HepG2 (cell line): Measurements from ENCODE around the gene PDCD5. TPM values are rescaled to one million over a fixed set of nuclear protein-coding genes. Genes with fewer than 3 reads are reported as not detected.

ENCODE experiments used
- ATAC-seq: fragments of 200-7000 bp; cut with Tn5 transposase; 3 replicates; pipeline ENCODE4 v1.9.1; 2020; ENCODE audit warnings: mild to moderate bottlenecking, moderate library complexity
- BruUV-seq: library from RNA; stranded (reverse); fragments of 400-500 nt; replicated peaks from 2 replicates; lab custom pipeline; 2021; lab: Mats Ljungman, UMichigan
- CTCF ChIA-PET: fragments of 300-600 bp; formaldehyde crosslinking; extraction: SDS; loops from one replicate; lab custom pipeline; 2021; ENCODE audit warnings: low total read pairs, inconsistent platforms, low intra/inter-chr PET ratio; lab: Yijun Ruan, JAX
- POLR2A ChIA-PET: fragments of 350-600 bp; sonication (Branson Sonifier 250); formaldehyde crosslinking; loops from one replicate; lab custom pipeline; 2020; ENCODE audit warnings: antibody characterized with exemption, inconsistent platforms; lab: Yijun Ruan, JAX
- DNase-seq: peaks from one replicate; pipeline ENCODE4 v3.0.0-alpha.2; 2015; ENCODE audit warnings: low spot score
- FAIRE-seq: peaks from 3 replicates; lab custom pipeline; 2011; peaks lifted over from hg19 to GRCh38; lab: Jason Lieb, UNC
- H2AFZ ChIP-seq: one replicate; pipeline ENCODE4 v1.6.1; 2011; ENCODE audit warnings: low read length, inconsistent platforms
- H3K27ac ChIP-seq: fragments of 300-600 bp; 3 replicates; pipeline ENCODE4 v1.8.0; 2011; ENCODE audit warnings: mixed run types, mild to moderate bottlenecking, mixed read lengths, low read length, inconsistent platforms; ENCODE audit not compliant: insufficient read depth; ENCODE audit errors: extremely low read length
- H3K27me3 ChIP-seq, 2 experiments: fragments of 200-600 bp in 1 of 2; 2 replicates in 1 of 2; 3 replicates in 1 of 2; pipeline versions ENCODE4 v1.6.0 to v1.8.0; 2011; ENCODE audit warnings: low read length in 2 of 2, mild to moderate bottlenecking in 2 of 2, moderate library complexity in 2 of 2, inconsistent platforms in 1 of 2; ENCODE audit not compliant: insufficient read depth in 2 of 2, control insufficient read depth in 1 of 2
- H3K36me3 ChIP-seq, 2 experiments: fragments of 200-600 bp in 1 of 2; replicated peaks in 1 of 2; 2 replicates in 1 of 2; 3 replicates in 1 of 2; pipeline versions ENCODE4 v1.5.1 to v1.8.0; 2011; ENCODE audit warnings: low read length in 2 of 2, inconsistent platforms in 1 of 2; ENCODE audit not compliant: insufficient read depth in 2 of 2, control insufficient read depth in 1 of 2
- H3K4me1 ChIP-seq: 2 replicates; pipeline ENCODE4 v1.5.1; 2012; ENCODE audit warnings: low read length, inconsistent platforms; ENCODE audit not compliant: insufficient read depth
- H3K4me2 ChIP-seq: 2 replicates; pipeline ENCODE4 v1.6.0; 2011; ENCODE audit warnings: low read depth, low read length, inconsistent platforms
- H3K4me3 ChIP-seq, 3 experiments: fragments of 200-600 bp in 1 of 3; sonication (generic), shearing (Covaris generic) in 1 of 3; replicated peaks in 1 of 3; 2 replicates each; pipeline ENCODE4 v1.5.1; 2011 to 2016; ENCODE audit warnings: low read length in 3 of 3, inconsistent platforms in 2 of 3, low read depth in 2 of 3, mild to moderate bottlenecking in 2 of 3, control low read depth in 1 of 3, mixed read lengths in 1 of 3; ENCODE audit not compliant: insufficient read depth in 1 of 3
- H3K79me2 ChIP-seq: one replicate; pipeline ENCODE4 v1.6.1; 2011; ENCODE audit warnings: low read length, inconsistent platforms; ENCODE audit not compliant: insufficient read depth
- H3K9ac ChIP-seq: 2 replicates; pipeline ENCODE4 v1.6.0; 2011; ENCODE audit warnings: mild to moderate bottlenecking, low read depth, low read length, inconsistent platforms; ENCODE audit not compliant: insufficient read depth
- H3K9me3 ChIP-seq: 2 replicates; pipeline ENCODE4 v1.5.1; 2012; ENCODE audit warnings: mild to moderate bottlenecking, low read length
- H4K20me1 ChIP-seq: 2 replicates; pipeline ENCODE4 v1.6.0; 2011; ENCODE audit warnings: inconsistent platforms, mild to moderate bottlenecking, low read length, moderate library complexity; ENCODE audit not compliant: insufficient read depth
- CREB1 ChIP-seq, 2 experiments: fragments of 450-650 bp in 1 of 2; IDR thresholded peaks; 2 replicates each; pipeline ENCODE4 v1.6.1; 2016 to 2017; ENCODE audit warnings: control low read depth in 1 of 2, mild to moderate bottlenecking in 1 of 2, missing compliant biosample characterization in 1 of 2, missing genetic modification characterization in 1 of 2
- GATAD2A ChIP-seq: IDR thresholded peaks from 2 replicates; pipeline ENCODE4 v1.6.1; 2016
- HOXD1 ChIP-seq: sonication (generic); formaldehyde crosslinking; IDR thresholded peaks from 2 replicates; pipeline ENCODE4 v1.5.0; 2020; ENCODE audit warnings: missing genetic modification reagents
- IKZF1 ChIP-seq: fragments of 450-650 bp; IDR thresholded peaks from 2 replicates; pipeline ENCODE4 v1.7.1; 2016
- NFYB ChIP-seq: sonication (generic); formaldehyde crosslinking; IDR thresholded peaks from 2 replicates; pipeline ENCODE4 v1.4.0; 2020; ENCODE audit warnings: missing genetic modification reagents
- POLR2AphosphoS2 ChIP-seq: IDR thresholded peaks from 2 replicates; pipeline ENCODE4 v1.6.1; 2011; ENCODE audit warnings: low read depth, low read length, improper control_type of control experiment
- SAFB2 ChIP-seq: sonication (generic); formaldehyde crosslinking; IDR thresholded peaks from 2 replicates; pipeline ENCODE4 v1.5.1; 2020; ENCODE audit warnings: missing genetic modification reagents, low read depth, mild to moderate bottlenecking, borderline replicate concordance
- ZNF367 ChIP-seq: sonication (generic); formaldehyde crosslinking; IDR thresholded peaks from 2 replicates; pipeline ENCODE4 v1.4.0; 2020; ENCODE audit warnings: missing genetic modification reagents, borderline replicate concordance
- ZNF687 ChIP-seq: sonication (generic); formaldehyde crosslinking; IDR thresholded peaks from 2 replicates; pipeline ENCODE4 v1.5.1; 2020; ENCODE audit warnings: mild to moderate bottlenecking, missing genetic modification reagents, moderate library complexity
- ZNF7 ChIP-seq: IDR thresholded peaks from 2 replicates; pipeline ENCODE4 v1.6.1; 2016; ENCODE audit warnings: missing biosample characterization, missing genetic modification reagents
- ZNF746 ChIP-seq: sonication (generic); formaldehyde crosslinking; IDR thresholded peaks from 2 replicates; pipeline ENCODE4 v1.8.0; 2022; ENCODE audit warnings: mild to moderate bottlenecking, missing genetic modification reagents
- WGBS: methylation state at CpG from one replicate; pipeline ENCODE4 v1.1.6; 2017; ENCODE audit warnings: low lambda C conversion rate; 5-methylcytosine and 5-hydroxymethylcytosine counted together
- in situ Hi-C: cut with HindIII; loops from 2 replicates; pipeline ENCODE4 v1.10.0; 2017; ENCODE audit warnings: low pct_unique_long_range_greater_than_20kb; ENCODE audit not compliant: extremely low pct_ligation_motif_present
- intact Hi-C: fragments of 100-400 bp; cut with micrococcal nuclease; formaldehyde crosslinking; loops from one replicate; pipeline ENCODE4 v1.10.0; 2022; ENCODE audit not compliant: unreplicated experiment
- polyA plus RNA-seq, 8 experiments: library from polyadenylated mRNA; depleted of rRNA in 3 of 8; stranded (reverse) in 7 of 8; unstranded in 1 of 8; fragments of >200 nt; fragmentation: Illumina TruSeq in 4 of 8; extraction: Trizol in 4 of 8; gene quantifications; 2 replicates each; pipeline versions ENCODE4 v1.2.1 to v1.2.3, GENCODE V29; 2011 to 2016; ENCODE audit warnings: low read depth in 4 of 8, missing spikeins in 1 of 8, mixed read lengths in 1 of 8; ENCODE audit not compliant: insufficient read depth in 1 of 8
- total RNA-seq, 5 experiments: library from RNA; depleted of rRNA; stranded (reverse); fragments of >200 nt; fragmentation: Illumina TruSeq; extraction: Trizol; gene quantifications; 2 replicates each; pipeline ENCODE4 v1.2.3, GENCODE V29; 2016; ENCODE audit warnings: low read depth in 1 of 5
- TF ChIP-seq, protein P1 (sequence below): IDR thresholded peaks from 2 replicates; pipeline ENCODE4 v1.6.1; 2016; ENCODE audit warnings: low read depth

The PDCD5 gene
- total and polyA plus RNA-seq, 2 of the 13 experiments (the other 11 are each of a cell fraction or from before 2014, with no cell fraction given): 56.3 to 332 TPM

GRCh38 chr19:32605544-32605943 is 24.6 kb downstream of the PDCD5 start:
- no peak for DNase-seq
- no peak for ATAC-seq
- H3K79me2 ChIP-seq: no peaks in the 10 kb centered on the region
- no peaks in the 10 kb centered on the region for H3K9me3 ChIP-seq
- in situ Hi-C loops: no loop called here
- peaks cover 16 to 47% of the 10 kb centered on the region in 2 experiments; a peak in 4 of 5 replicates for H3K36me3 ChIP-seq
- TF ChIP-seq GATAD2A: no peak
- no peak for TF ChIP-seq ZNF746 (CRISPR knock-in tag)
- no peak for TF ChIP-seq HOXD1 (CRISPR knock-in tag)
- no peak for TF ChIP-seq ZNF687 (CRISPR knock-in tag)
- TF ChIP-seq POLR2AphosphoS2: no peak
- no peak for TF ChIP-seq ZNF7
- TF ChIP-seq ZNF367: no peak
- TF ChIP-seq CREB1 (IDR thresholded peaks at IDR 0.05): no peak
- TF ChIP-seq CREB1 (CRISPR knock-in tag; IDR thresholded peaks at IDR 0.05): no peak
- TF ChIP-seq IKZF1: no peak
- no peak for TF ChIP-seq SAFB2 (CRISPR knock-in tag)
- TF ChIP-seq NFYB (CRISPR knock-in tag): no peak
- TF ChIP-seq, protein P1, sequence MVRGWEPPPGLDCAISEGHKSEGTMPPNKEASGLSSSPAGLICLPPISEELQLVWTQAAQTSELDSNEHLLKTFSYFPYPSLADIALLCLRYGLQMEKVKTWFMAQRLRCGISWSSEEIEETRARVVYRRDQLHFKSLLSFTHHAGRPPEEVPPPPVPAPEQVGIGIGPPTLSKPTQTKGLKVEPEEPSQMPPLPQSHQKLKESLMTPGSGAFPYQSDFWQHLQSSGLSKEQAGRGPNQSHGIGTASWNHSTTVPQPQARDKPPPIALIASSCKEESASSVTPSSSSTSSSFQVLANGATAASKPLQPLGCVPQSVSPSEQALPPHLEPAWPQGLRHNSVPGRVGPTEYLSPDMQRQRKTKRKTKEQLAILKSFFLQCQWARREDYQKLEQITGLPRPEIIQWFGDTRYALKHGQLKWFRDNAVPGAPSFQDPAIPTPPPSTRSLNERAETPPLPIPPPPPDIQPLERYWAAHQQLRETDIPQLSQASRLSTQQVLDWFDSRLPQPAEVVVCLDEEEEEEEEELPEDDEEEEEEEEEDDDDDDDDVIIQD (CRISPR knock-in tag): no peak
- H3K4me2 ChIP-seq: no peak overlapping the region
- no peak overlapping the region for H3K9ac ChIP-seq
- H2AFZ ChIP-seq: no peak overlapping the region
- H3K4me3 ChIP-seq: no peak overlapping the region
- H3K4me1 ChIP-seq: no peaks in the 10 kb centered on the region
- intact Hi-C loops: no loop called here
- H3K27ac ChIP-seq: no peak overlapping the region
- 99% methylated on average over 15 of the region's 21 CpGs for WGBS
- BruUV-seq: no TSS peak
- H3K27me3 ChIP-seq: no peaks in the 10 kb centered on the region
- POLR2A ChIA-PET: no interaction called here
- no peaks in the 10 kb centered on the region for H4K20me1 ChIP-seq
- no peak for FAIRE-seq
- CTCF ChIA-PET: no interaction called here
